T-helper 2 cell treated with Interferon-gamma antibody and Interleukin-4, amounts not matched to agents 5 μg/mL and 100 μg/mL, for 36 hours (primary cell): Measurements from ENCODE around the gene COL5A2.

ENCODE experiments used
- DNase-seq: peaks from one replicate; pipeline ENCODE4 v3.0.0; 2021; ENCODE audit warnings: low spot score
- H3K27ac Mint-ChIP-seq: one replicate; pipeline ENCODE4 v1.8.0; 2021; ENCODE audit warnings: mild to moderate bottlenecking, mixed read lengths
- H3K27me3 Mint-ChIP-seq: one replicate; pipeline ENCODE4 v1.8.0; 2021; ENCODE audit warnings: low read depth, mixed read lengths
- H3K36me3 Mint-ChIP-seq: one replicate; pipeline ENCODE4 v1.8.0; 2021; ENCODE audit warnings: low read depth, mixed read lengths
- H3K4me1 Mint-ChIP-seq: one replicate; pipeline ENCODE4 v1.8.0; 2021; ENCODE audit warnings: low read depth, mixed read lengths
- H3K4me3 Mint-ChIP-seq: one replicate; pipeline ENCODE4 v1.8.0; 2022; ENCODE audit warnings: mild to moderate bottlenecking, moderate library complexity, mixed read lengths
- H3K9me3 Mint-ChIP-seq: one replicate; pipeline ENCODE4 v1.8.0; 2021; ENCODE audit warnings: mixed read lengths

The COL5A2 gene

GRCh38 chr2:189203177-189203799 lies 23.7 kb upstream of the COL5A2 start:
- H3K4me1 Mint-ChIP-seq: peaks cover 5% of the 10 kb centered on the region
- H3K27me3 Mint-ChIP-seq: no peaks in the 10 kb centered on the region
- H3K36me3 Mint-ChIP-seq: no peaks in the 10 kb centered on the region
- no peak for DNase-seq
- no peak overlapping the region for H3K4me3 Mint-ChIP-seq
- H3K27ac Mint-ChIP-seq: no peak overlapping the region
- no peaks in the 10 kb centered on the region for H3K9me3 Mint-ChIP-seq

DNA sequence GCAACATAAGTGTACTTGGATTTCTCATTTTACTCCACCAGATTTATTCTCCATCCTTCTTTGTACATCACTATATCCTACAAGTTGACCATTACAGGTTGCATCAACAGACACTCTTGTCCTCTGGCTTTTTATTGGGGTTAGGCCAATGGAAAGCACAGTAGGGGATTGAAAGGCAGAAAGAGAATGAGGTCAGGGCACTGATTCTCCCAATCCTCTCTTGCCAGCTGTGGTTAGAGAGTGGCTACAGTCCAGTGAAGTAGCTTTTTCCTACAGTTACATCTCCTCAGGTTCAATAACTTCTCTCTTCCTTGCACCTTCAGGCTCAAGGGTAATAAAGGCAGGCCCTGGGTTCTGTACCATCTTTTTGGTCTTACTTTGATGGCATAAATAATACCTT lies 20.2 kb upstream of the COL5A2 start:
- Mint-ChIP-seq H3K9me3 (no peaks in the 10 kb centered on the region), H3K36me3 (no peaks in the 10 kb centered on the region), H3K27me3 (no peaks in the 10 kb centered on the region), H3K4me1 (peaks cover 5% of the 10 kb centered on the region), H3K4me3 (no peak overlapping the region), H3K27ac (no peak overlapping the region)
- DNase-seq: no peak

DNA sequence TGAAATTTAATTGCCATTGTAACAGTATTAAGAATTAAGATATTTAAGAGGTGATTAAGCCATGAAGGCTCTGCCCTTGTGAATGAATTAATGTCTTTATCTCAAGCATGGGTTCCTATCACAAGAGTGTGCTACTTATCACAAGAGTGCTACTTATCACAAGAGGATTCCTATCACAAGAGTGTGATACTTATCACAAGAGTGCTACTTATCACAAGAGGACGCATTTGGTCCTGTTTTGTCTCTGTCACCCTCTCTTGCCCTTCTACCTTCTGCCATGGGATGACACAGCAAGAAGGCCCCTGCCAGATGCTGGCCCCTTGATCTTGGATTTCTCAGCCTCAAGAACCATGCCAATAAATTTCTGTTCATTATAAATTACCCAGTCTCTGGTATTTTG lies 13.2 kb upstream of the COL5A2 start:
- H3K27me3 Mint-ChIP-seq: no peaks in the 10 kb centered on the region
- H3K9me3 Mint-ChIP-seq: no peaks in the 10 kb centered on the region
- no peak for DNase-seq
- H3K4me1 Mint-ChIP-seq: no peaks in the 10 kb centered on the region
- no peak overlapping the region for H3K27ac Mint-ChIP-seq
- no peak overlapping the region for H3K4me3 Mint-ChIP-seq
- no peaks in the 10 kb centered on the region for H3K36me3 Mint-ChIP-seq

DNA sequence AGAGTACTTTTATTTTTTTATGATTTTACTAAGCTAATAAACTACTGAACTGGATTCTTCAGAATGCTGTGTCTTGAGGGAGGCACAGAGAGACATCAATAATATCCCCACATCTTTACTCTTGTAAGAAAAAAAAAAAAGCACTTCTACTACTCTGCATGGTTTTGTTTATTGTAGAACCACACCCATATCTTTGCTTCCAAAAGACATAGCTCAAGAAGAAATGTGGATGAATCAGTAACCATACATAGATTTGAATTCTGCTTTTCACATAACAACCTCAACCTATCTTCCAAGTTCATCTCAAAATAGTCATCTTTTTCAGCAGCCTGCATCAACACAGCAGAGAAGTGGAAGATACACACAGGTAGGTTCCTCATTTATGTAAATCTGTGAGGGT lies 12.2 kb upstream of the COL5A2 start:
- no peak overlapping the region for H3K4me3 Mint-ChIP-seq
- no peak overlapping the region for H3K27ac Mint-ChIP-seq
- H3K9me3 Mint-ChIP-seq: no peaks in the 10 kb centered on the region
- no peak for DNase-seq
- no peaks in the 10 kb centered on the region for H3K27me3 Mint-ChIP-seq
- no peaks in the 10 kb centered on the region for H3K4me1 Mint-ChIP-seq
- H3K36me3 Mint-ChIP-seq: no peaks in the 10 kb centered on the region

GRCh38 chr2:189190685-189191084 lies 11.1 kb upstream of the COL5A2 start:
- H3K36me3 Mint-ChIP-seq: no peaks in the 10 kb centered on the region
- no peaks in the 10 kb centered on the region for H3K27me3 Mint-ChIP-seq
- H3K9me3 Mint-ChIP-seq: no peaks in the 10 kb centered on the region
- no peak overlapping the region for H3K4me3 Mint-ChIP-seq
- H3K27ac Mint-ChIP-seq: no peak overlapping the region
- no peak for DNase-seq
- no peaks in the 10 kb centered on the region for H3K4me1 Mint-ChIP-seq

- H3K9me3 Mint-ChIP-seq: no peaks in the 10 kb centered on the region
- H3K27me3 Mint-ChIP-seq: no peaks in the 10 kb centered on the region
- no peaks in the 10 kb centered on the region for H3K36me3 Mint-ChIP-seq
- H3K27ac Mint-ChIP-seq: no peak overlapping the region
- no peak for DNase-seq
- H3K4me3 Mint-ChIP-seq: no peak overlapping the region
- H3K4me1 Mint-ChIP-seq: no peaks in the 10 kb centered on the region
Observed at GRCh38 chr2:189188115-189188805, 8.7 kb upstream of the COL5A2 start.

GRCh38 chr2:189183170-189183569 lies 3.6 kb upstream of the COL5A2 start:
- H3K9me3 Mint-ChIP-seq: no peaks in the 10 kb centered on the region
- peaks cover 17% of the 10 kb centered on the region for H3K27me3 Mint-ChIP-seq
- no peak overlapping the region for H3K27ac Mint-ChIP-seq
- no peaks in the 10 kb centered on the region for H3K36me3 Mint-ChIP-seq
- DNase-seq: no peak
- no peak overlapping the region for H3K4me3 Mint-ChIP-seq
- H3K4me1 Mint-ChIP-seq: peaks cover 7% of the 10 kb centered on the region

- H3K4me3 Mint-ChIP-seq: no peak overlapping the region
- H3K27ac Mint-ChIP-seq: no peak overlapping the region
- H3K27me3 Mint-ChIP-seq: peaks cover 17% of the 10 kb centered on the region
Observed at GRCh38 chr2:189181706-189182105, 2.1 kb upstream of the COL5A2 start.

GRCh38 chr2:189178726-189179569 lies 613 bp downstream of the COL5A2 start:
- Mint-ChIP-seq H3K27ac (no peak overlapping the region), H3K4me3 (peak overlapping the region; percentile 28)
- DNase-seq: no peak

More at GRCh38 chr2:189181706-189182105, 2.1 kb upstream of the COL5A2 start:
- Mint-ChIP-seq H3K36me3 (no peaks in the 10 kb centered on the region), H3K9me3 (no peaks in the 10 kb centered on the region), H3K4me1 (peaks cover 7% of the 10 kb centered on the region)
- no peak for DNase-seq

GRCh38 chr2:189178054-189178453 lies 1.5 kb downstream of the COL5A2 start:
- H3K4me1 Mint-ChIP-seq: peaks cover 7% of the 10 kb centered on the region
- H3K9me3 Mint-ChIP-seq: no peaks in the 10 kb centered on the region

More at GRCh38 chr2:189178726-189179569, 613 bp downstream of the COL5A2 start:
- no peaks in the 10 kb centered on the region for H3K9me3 Mint-ChIP-seq
- peaks cover 17% of the 10 kb centered on the region for H3K27me3 Mint-ChIP-seq
- H3K4me1 Mint-ChIP-seq: peaks cover 7% of the 10 kb centered on the region
- H3K36me3 Mint-ChIP-seq: no peaks in the 10 kb centered on the region

GRCh38 chr2:189177251-189177840 lies 2.2 kb downstream of the COL5A2 start:
- no peak overlapping the region for H3K4me3 Mint-ChIP-seq
- no peaks in the 10 kb centered on the region for H3K9me3 Mint-ChIP-seq
- peaks cover 14% of the 10 kb centered on the region for H3K27me3 Mint-ChIP-seq
- no peak overlapping the region for H3K27ac Mint-ChIP-seq
- H3K4me1 Mint-ChIP-seq: peaks cover 7% of the 10 kb centered on the region
- DNase-seq: no peak
- H3K36me3 Mint-ChIP-seq: no peaks in the 10 kb centered on the region

More at GRCh38 chr2:189178054-189178453, 1.5 kb downstream of the COL5A2 start:
- no peak for DNase-seq
- Mint-ChIP-seq H3K27ac (no peak overlapping the region), H3K36me3 (no peaks in the 10 kb centered on the region), H3K27me3 (peaks cover 16% of the 10 kb centered on the region), H3K4me3 (no peak overlapping the region)

GRCh38 chr2:189176516-189176915 lies 3.0 kb downstream of the COL5A2 start:
- Mint-ChIP-seq H3K27me3 (peaks cover 14% of the 10 kb centered on the region), H3K36me3 (no peaks in the 10 kb centered on the region), H3K4me3 (no peak overlapping the region), H3K27ac (no peak overlapping the region), H3K9me3 (no peaks in the 10 kb centered on the region), H3K4me1 (peaks cover 7% of the 10 kb centered on the region)
- DNase-seq: no peak

GRCh38 chr2:189175869-189176433 lies 3.6 kb downstream of the COL5A2 start:
- Mint-ChIP-seq H3K4me1 (peaks cover 7% of the 10 kb centered on the region), H3K27ac (no peak overlapping the region)
- DNase-seq: no peak

More at GRCh38 chr2:189175869-189176433, 3.6 kb downstream of the COL5A2 start:
- Mint-ChIP-seq H3K9me3 (no peaks in the 10 kb centered on the region), H3K4me3 (no peak overlapping the region), H3K27me3 (peaks cover 14% of the 10 kb centered on the region), H3K36me3 (no peaks in the 10 kb centered on the region)
